ENCODE results near the gene CRPPA.
"Not testable (repeated sequence)": the region's sequence is repeated elsewhere in the genome, so short reads cannot be mapped to it uniquely, and the experiment has no call there.

The CRPPA gene

GRCh38 chr7:16421333-16422102 is at the start of gene CRPPA:
TSS of gene CRPPA (minus strand) at chr7:16421538. CDS start at chr7:16421322, 216 bp downstream.
- in situ Hi-C loops (cut with MboI; ENCODE audit: low sequenced_read_pairs) = no loop called here

GRCh38 chr7:16465469-16466361 is 44.4 kb upstream of the CRPPA start, which contains the start of gene SOSTDC1:
TSS of gene SOSTDC1 (minus strand) at chr7:16465738. CDS start at chr7:16465668, 70 bp downstream.
- in situ Hi-C loops (cut with MboI; ENCODE audit: low sequenced_read_pairs) = no loop called here

- in situ Hi-C loops (cut with MboI; ENCODE audit: low sequenced_read_pairs) = no loop called here
Observed at GRCh38 chr7:16463949-16464715, 42.8 kb upstream of the CRPPA start.

- in situ Hi-C loops (cut with MboI; ENCODE audit: low sequenced_read_pairs) = no loop called here
Observed at GRCh38 chr7:16463520-16463919, 42.2 kb upstream of the CRPPA start.

GRCh38 chr7:16462431-16462889 is 41.1 kb upstream of the CRPPA start:
- in situ Hi-C loops (cut with MboI; ENCODE audit: low sequenced_read_pairs) = no loop called here

GRCh38 chr7:16460789-16461493 is 39.6 kb upstream of the CRPPA start:
- in situ Hi-C loops (cut with MboI; ENCODE audit: low sequenced_read_pairs) = no loop called here

- in situ Hi-C loops (cut with MboI; ENCODE audit: low sequenced_read_pairs) = not testable (repeated sequence)
Observed at GRCh38 chr7:16456303-16456702, 35.0 kb upstream of the CRPPA start.

GRCh38 chr7:16455591-16455990 is 34.3 kb upstream of the CRPPA start:
- in situ Hi-C loops (cut with MboI; ENCODE audit: low sequenced_read_pairs) = no loop called here

GRCh38 chr7:16450366-16450765 is 29.0 kb upstream of the CRPPA start:
- in situ Hi-C loops (cut with MboI; ENCODE audit: low sequenced_read_pairs) = no loop called here

GRCh38 chr7:16447876-16448275 is 26.5 kb upstream of the CRPPA start:
- in situ Hi-C loops (cut with MboI; ENCODE audit: low sequenced_read_pairs) = no loop called here

GRCh38 chr7:16446508-16446907 is 25.2 kb upstream of the CRPPA start:
- in situ Hi-C loops (cut with MboI; ENCODE audit: low sequenced_read_pairs) = no loop called here

GRCh38 chr7:16443871-16444270 is 22.5 kb upstream of the CRPPA start:
- in situ Hi-C loops (cut with MboI; ENCODE audit: low sequenced_read_pairs) = not testable (repeated sequence)

GRCh38 chr7:16438988-16439387 is 17.6 kb upstream of the CRPPA start:
- in situ Hi-C loops (cut with MboI; ENCODE audit: low sequenced_read_pairs) = no loop called here

GRCh38 chr7:16436306-16436705 is 15.0 kb upstream of the CRPPA start:
- in situ Hi-C loops (cut with MboI; ENCODE audit: low sequenced_read_pairs) = no loop called here

GRCh38 chr7:16433568-16434122 is 12.3 kb upstream of the CRPPA start:
- in situ Hi-C loops (cut with MboI; ENCODE audit: low sequenced_read_pairs) = no loop called here

GRCh38 chr7:16432425-16432731 is 11.0 kb upstream of the CRPPA start:
- in situ Hi-C loops (cut with MboI; ENCODE audit: low sequenced_read_pairs) = no loop called here

- in situ Hi-C loops (cut with MboI; ENCODE audit: low sequenced_read_pairs) = no loop called here
Observed at GRCh38 chr7:16431646-16432424, 10.5 kb upstream of the CRPPA start.

GRCh38 chr7:16430133-16430532 is 8.8 kb upstream of the CRPPA start:
- in situ Hi-C loops (cut with MboI; ENCODE audit: low sequenced_read_pairs) = no loop called here

- in situ Hi-C loops (cut with MboI; ENCODE audit: low sequenced_read_pairs) = no loop called here
Observed at GRCh38 chr7:16428672-16429071, 7.3 kb upstream of the CRPPA start.
